DND-41 (cell line): Measurements from ENCODE around the gene PFDN2.
"Not testable (repeated sequence)": the region's sequence is repeated elsewhere in the genome, so short reads cannot be mapped to it uniquely, and the experiment has no call there.

Source experiments
- CTCF ChIP-seq: IDR thresholded peaks from 2 replicates; pipeline ENCODE4 v1.5.1; 2012; ENCODE audit warnings: borderline replicate concordance, low read length, moderate library complexity, mild to moderate bottlenecking; ENCODE audit not compliant: poor library complexity, severe bottlenecking; ENCODE audit errors: extremely low read depth
- EZH2 ChIP-seq: IDR thresholded peaks from 3 replicates; pipeline ENCODE4 v1.6.1; 2012; ENCODE audit warnings: borderline replicate concordance, low read depth, mild to moderate bottlenecking, moderate library complexity, low read length, inconsistent platforms; ENCODE audit not compliant: severe bottlenecking

GRCh38 chr1:161065681-161066080 is 52.2 kb downstream of the PFDN2 start:
- not testable (repeated sequence) for TF ChIP-seq CTCF, EZH2
